ENCODE results near the gene KRTAP4-6.
"Not testable (repeated sequence)": the region's sequence is repeated elsewhere in the genome, so short reads cannot be mapped to it uniquely, and the experiment has no call there.

The KRTAP4-6 gene

GRCh38 chr17:41153856-41154255, 13.5 kb upstream of the KRTAP4-6 start:
- TF ChIP-seq, protein P1, sequence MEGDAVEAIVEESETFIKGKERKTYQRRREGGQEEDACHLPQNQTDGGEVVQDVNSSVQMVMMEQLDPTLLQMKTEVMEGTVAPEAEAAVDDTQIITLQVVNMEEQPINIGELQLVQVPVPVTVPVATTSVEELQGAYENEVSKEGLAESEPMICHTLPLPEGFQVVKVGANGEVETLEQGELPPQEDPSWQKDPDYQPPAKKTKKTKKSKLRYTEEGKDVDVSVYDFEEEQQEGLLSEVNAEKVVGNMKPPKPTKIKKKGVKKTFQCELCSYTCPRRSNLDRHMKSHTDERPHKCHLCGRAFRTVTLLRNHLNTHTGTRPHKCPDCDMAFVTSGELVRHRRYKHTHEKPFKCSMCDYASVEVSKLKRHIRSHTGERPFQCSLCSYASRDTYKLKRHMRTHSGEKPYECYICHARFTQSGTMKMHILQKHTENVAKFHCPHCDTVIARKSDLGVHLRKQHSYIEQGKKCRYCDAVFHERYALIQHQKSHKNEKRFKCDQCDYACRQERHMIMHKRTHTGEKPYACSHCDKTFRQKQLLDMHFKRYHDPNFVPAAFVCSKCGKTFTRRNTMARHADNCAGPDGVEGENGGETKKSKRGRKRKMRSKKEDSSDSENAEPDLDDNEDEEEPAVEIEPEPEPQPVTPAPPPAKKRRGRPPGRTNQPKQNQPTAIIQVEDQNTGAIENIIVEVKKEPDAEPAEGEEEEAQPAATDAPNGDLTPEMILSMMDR (IDR thresholded peaks at IDR 0.05; ENCODE audit: low read depth, low read length) = no peak
- no peak overlapping the region for H3K4me3 ChIP-seq (ENCODE audit: low read depth, low read length)

DNA sequence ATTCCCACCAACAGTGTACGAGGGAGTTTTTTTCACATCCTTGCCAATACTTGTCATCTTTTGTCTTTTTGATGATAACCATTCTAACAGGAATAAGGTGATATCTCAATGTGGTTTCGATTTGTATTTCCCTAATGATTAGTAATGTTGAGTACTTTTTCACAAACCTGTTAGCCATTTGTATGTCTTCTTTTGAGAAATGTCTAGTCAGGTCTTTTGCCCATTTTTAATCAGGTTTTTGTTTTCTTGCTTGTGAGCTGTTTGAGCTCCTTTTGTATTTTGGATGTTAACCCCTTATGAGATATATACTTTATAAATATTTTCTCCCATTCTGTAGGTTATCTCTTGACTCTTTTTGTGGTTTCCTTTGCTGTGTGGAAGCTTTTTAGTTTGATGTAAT, 11.2 kb upstream of the KRTAP4-6 start:
- TF ChIP-seq, protein P1 (IDR thresholded peaks at IDR 0.05; ENCODE audit: low read depth, low read length) = no peak
- H3K4me3 ChIP-seq (ENCODE audit: low read depth, low read length) = no peak overlapping the region

GRCh38 chr17:41150026-41150425, 9.7 kb upstream of the KRTAP4-6 start:
- TF ChIP-seq, protein P1 (IDR thresholded peaks at IDR 0.05; ENCODE audit: low read depth, low read length) = no peak
- no peak overlapping the region for H3K4me3 ChIP-seq (ENCODE audit: low read depth, low read length)

GRCh38 chr17:41149652-41149985, 9.3 kb upstream of the KRTAP4-6 start, which contains the start of gene KRTAP4-5:
KRTAP4-5 (minus strand) TSS chr17:41149825; CDS start chr17:41149767, 58 bp downstream.
- H3K4me3 ChIP-seq (ENCODE audit: low read depth, low read length) = no peak within 1 kb of the TSS
- TF ChIP-seq, protein P1 (IDR thresholded peaks at IDR 0.05; ENCODE audit: low read depth, low read length) = no peak

DNA sequence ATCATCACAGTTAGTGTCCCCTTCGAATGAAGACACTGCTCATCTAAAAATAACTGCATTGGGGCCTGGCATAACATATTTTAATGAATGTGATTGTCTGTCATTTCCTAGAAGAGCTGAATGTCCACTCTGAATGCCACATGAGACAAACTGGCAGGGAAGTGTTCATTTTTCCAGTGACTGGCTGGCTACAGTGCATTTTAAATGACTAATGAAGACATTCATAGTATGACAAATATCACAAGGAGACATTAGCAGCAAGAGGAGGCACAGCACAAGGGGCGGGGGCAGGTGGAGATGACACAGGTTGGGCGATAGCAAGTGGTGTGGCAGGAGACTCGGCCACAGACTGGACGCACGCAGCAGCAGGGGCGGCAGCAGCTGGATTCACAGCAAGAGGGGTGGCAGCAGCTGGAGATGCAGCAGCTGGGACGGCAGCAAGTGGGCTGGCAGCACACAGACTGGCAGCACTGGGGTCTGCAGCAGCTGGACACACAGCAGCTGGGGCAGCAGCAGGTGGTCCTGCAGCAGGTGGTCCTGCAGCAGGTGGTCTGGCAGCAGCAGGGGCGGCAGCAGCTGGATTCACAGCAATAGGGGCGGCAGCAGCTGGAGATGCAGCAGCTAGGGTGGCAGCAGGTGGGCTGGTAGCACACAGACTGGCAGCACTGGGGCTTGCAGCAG, 8.8 kb upstream of the KRTAP4-6 start:
- not testable (repeated sequence) for H3K4me3 ChIP-seq (ENCODE audit: low read depth, low read length)

DNA sequence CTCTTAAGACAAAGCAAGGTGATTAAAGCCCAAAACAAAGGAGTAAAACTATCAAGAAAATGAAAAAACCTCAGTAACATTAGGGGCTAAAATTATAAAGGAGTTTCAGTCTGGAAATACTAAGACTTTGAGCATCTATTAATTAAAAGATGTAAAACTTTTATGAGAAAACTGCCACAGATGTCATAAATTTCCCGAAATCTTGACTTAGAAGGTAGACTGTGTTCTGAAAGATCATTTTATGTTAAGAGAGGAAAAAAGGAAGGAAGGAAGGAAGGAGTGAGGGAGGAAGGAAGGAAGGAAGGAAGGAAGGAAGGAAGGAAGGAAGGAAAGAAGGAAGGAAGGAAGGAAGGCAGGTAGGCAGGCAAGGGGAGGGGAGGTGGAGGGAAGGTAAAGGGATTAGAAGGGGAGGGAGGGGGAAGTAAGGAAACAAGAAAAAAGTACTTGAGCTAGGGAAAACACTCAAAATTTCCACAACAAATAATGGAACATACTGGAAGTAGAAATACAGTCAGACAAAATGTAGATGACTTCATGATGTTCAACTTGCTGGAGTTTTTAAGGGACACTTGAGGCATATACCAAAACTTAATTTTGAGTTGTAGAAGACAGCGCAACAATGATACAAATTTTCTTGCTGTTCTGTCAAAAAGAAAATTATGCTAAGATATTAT, 7.3 kb upstream of the KRTAP4-6 start:
- TF ChIP-seq, protein P1 (IDR thresholded peaks at IDR 0.05; ENCODE audit: low read depth, low read length) = no peak
- H3K4me3 ChIP-seq (ENCODE audit: low read depth, low read length) = no peak overlapping the region

- TF ChIP-seq, protein P1 (IDR thresholded peaks at IDR 0.05; ENCODE audit: low read depth, low read length) = no peak
- no peak overlapping the region for H3K4me3 ChIP-seq (ENCODE audit: low read depth, low read length)
Observed at GRCh38 chr17:41145261-41145660, 4.9 kb upstream of the KRTAP4-6 start.

All from WI38 (cell line).